Measurements from ENCODE around the gene HOMER3.

The HOMER3 gene

GRCh38 chr19:18951721-18952281 lies 10.8 kb upstream of the HOMER3 start:
- H3K27ac ChIP-seq = no peak overlapping the region
- intact Hi-C loops (cut with DNase I; ENCODE audit: low total_unique reads) = no loop called here

GRCh38 chr19:18949858-18950257 lies 8.8 kb upstream of the HOMER3 start:
- DNase-seq = no peak
- Histone ChIP-seq H3K36me3 (no peaks in the 10 kb centered on the region), H3K4me3 (no peak overlapping the region), H3K9me3 (no peaks in the 10 kb centered on the region), H3K4me1 (no peaks in the 10 kb centered on the region), H3K27ac (no peak overlapping the region), H3K27me3 (peaks cover 0 to 11% of the 10 kb centered on the region in 2 donors)
- TF ChIP-seq CTCF (IDR thresholded peaks at IDR 0.05) = no peak
- intact Hi-C loops (cut with DNase I; ENCODE audit: low total_unique reads) = loop anchor here (10.0 kb wide), 1 partner anchor 1715 kb away; the partner anchor contains the start of gene ZNF626

More at GRCh38 chr19:18951721-18952281, 10.8 kb upstream of the HOMER3 start:
- no peak for TF ChIP-seq CTCF (IDR thresholded peaks at IDR 0.05)
- no peaks in the 10 kb centered on the region for H3K36me3 ChIP-seq
- H3K27me3 ChIP-seq = peaks cover 0 to 11% of the 10 kb centered on the region in 2 donors
- H3K9me3 ChIP-seq = no peaks in the 10 kb centered on the region
- H3K4me1 ChIP-seq = no peaks in the 10 kb centered on the region
- DNase-seq = no peak
- no peak overlapping the region for H3K4me3 ChIP-seq

GRCh38 chr19:18948976-18949356 lies 7.9 kb upstream of the HOMER3 start:
- Histone ChIP-seq H3K27me3 (peaks cover 0 to 11% of the 10 kb centered on the region in 2 donors), H3K4me3 (no peak overlapping the region), H3K9me3 (no peaks in the 10 kb centered on the region), H3K4me1 (no peaks in the 10 kb centered on the region), H3K27ac (no peak overlapping the region), H3K36me3 (no peaks in the 10 kb centered on the region)
- no peak for DNase-seq
- no peak for TF ChIP-seq CTCF (IDR thresholded peaks at IDR 0.05)
- intact Hi-C loops (cut with DNase I; ENCODE audit: low total_unique reads) = loop anchor here (10.0 kb wide), 1 partner anchor 1716 kb away; the partner anchor contains the start of gene ZNF626

- no peak for TF ChIP-seq CTCF (IDR thresholded peaks at IDR 0.05)
Observed at GRCh38 chr19:18948075-18948975, 7.3 kb upstream of the HOMER3 start.

GRCh38 chr19:18946918-18947317 lies 5.9 kb upstream of the HOMER3 start:
- Histone ChIP-seq H3K4me1 (no peaks in the 10 kb centered on the region), H3K27ac (no peak overlapping the region), H3K27me3 (peaks cover 0 to 7% of the 10 kb centered on the region in 2 donors), H3K4me3 (no peak overlapping the region), H3K36me3 (no peaks in the 10 kb centered on the region), H3K9me3 (no peaks in the 10 kb centered on the region)
- no peak for DNase-seq
- intact Hi-C loops (cut with DNase I; ENCODE audit: low total_unique reads) = loop anchor here (10.0 kb wide), 1 partner anchor 1718 kb away; the partner anchor contains the start of gene ZNF626
- no peak for TF ChIP-seq CTCF (IDR thresholded peaks at IDR 0.05)

More at GRCh38 chr19:18948075-18948975, 7.3 kb upstream of the HOMER3 start:
- Histone ChIP-seq H3K27ac (no peak overlapping the region), H3K4me1 (no peaks in the 10 kb centered on the region), H3K4me3 (no peak overlapping the region), H3K9me3 (no peaks in the 10 kb centered on the region), H3K36me3 (no peaks in the 10 kb centered on the region), H3K27me3 (peaks cover 0 to 7% of the 10 kb centered on the region in 2 donors)
- no peak for DNase-seq
- intact Hi-C loops (cut with DNase I; ENCODE audit: low total_unique reads) = loop anchor here (10.0 kb wide), 1 partner anchor 1716 kb away; the partner anchor contains the start of gene ZNF626

Data from tibial artery (tissue), 4 donors.